ENCODE data around the gene SLC25A26.
"Not testable (repeated sequence)": the region's sequence is repeated elsewhere in the genome, so short reads cannot be mapped to it uniquely, and the experiment has no call there.

SLC25A26 gene

DNA sequence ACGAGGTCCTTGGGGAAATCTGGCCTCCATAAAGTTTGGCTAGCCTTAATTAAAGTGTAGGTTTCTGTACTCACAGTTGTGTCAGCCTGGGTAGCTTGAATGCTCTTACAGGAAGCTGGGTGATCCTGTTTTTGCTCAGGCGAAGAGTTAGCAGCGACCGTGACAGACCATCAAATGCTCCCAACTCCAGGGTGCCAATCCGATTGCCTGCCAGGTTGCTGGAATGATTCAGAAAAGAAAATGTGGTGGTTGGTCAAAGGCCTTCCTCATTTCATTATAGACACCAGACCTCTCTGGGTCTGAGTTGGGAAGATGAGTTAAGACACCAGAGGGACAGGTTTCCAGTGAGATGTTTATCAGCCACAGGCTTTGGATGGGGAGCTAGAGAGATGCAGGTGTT is 194.0 kb downstream of the SLC25A26 start:
- no peak for DNase-seq

- no peak for DNase-seq
Measured at GRCh38 chr3:66415867-66416428, 195.1 kb downstream of the SLC25A26 start.

DNA sequence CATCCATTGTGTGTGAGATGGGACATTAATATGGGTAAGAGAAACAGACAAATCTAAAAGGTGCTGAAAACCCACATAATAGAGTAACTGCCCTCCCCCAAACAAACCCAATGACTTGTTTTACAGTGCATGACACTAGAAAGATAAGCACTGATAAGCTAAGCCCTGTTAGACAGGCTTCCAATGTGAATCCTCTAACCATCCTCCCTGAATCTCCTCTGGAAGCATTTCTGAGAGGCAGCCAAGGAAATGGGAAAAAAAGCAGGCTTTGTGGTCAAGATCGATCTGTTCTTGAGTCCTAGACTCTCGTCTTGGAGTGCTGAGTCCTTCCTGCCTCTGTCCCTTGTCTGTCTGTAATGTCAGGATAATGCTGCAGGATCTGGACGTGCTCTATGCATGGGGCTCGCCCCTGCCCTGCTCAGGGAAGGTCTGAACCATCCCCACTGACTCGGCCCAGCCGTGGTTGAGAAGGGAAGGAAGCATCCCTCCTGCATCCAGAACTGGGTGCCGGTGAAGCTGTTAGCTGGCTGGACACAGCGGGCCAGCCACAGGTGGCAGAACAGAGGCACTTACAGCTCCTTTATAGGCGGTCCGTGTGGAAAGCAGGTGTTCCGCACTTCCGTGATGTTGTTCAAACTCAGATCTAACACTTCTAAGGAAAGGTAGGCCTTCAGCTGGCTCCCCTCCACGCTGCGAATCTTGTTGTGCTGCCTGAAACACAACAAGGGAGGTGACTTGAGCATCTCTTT is 195.9 kb downstream of the SLC25A26 start:
- no peak for DNase-seq

- DNase-seq = no peak
Measured at GRCh38 chr3:66418475-66418931, 197.7 kb downstream of the SLC25A26 start.

- DNase-seq = no peak
Measured at GRCh38 chr3:66419036-66419435, 198.2 kb downstream of the SLC25A26 start.

GRCh38 chr3:66421144-66421543 is 200.3 kb downstream of the SLC25A26 start:
- not testable (repeated sequence) for DNase-seq

DNA sequence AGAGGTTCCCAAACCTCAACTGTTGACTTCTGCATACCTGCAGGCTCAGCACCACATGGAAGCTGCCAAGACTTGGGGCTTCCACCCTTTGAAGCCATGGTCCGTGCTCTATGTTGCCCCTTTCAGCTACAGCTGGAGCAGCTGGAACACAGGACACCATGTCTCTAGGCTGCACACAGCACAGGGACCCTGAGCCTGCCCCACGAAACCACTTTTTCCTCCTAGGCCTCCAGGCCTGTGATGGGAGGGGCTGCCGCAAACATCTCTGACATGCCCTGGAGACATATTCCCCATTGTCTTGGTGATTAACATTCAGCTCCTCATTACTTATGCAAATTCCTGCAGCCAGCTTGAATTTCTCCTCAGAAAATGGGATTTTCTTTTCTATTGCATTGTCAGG is 201.1 kb downstream of the SLC25A26 start:
- not testable (repeated sequence) for DNase-seq

- no peak for DNase-seq
Measured at GRCh38 chr3:66423791-66424190, 203.0 kb downstream of the SLC25A26 start.

DNA sequence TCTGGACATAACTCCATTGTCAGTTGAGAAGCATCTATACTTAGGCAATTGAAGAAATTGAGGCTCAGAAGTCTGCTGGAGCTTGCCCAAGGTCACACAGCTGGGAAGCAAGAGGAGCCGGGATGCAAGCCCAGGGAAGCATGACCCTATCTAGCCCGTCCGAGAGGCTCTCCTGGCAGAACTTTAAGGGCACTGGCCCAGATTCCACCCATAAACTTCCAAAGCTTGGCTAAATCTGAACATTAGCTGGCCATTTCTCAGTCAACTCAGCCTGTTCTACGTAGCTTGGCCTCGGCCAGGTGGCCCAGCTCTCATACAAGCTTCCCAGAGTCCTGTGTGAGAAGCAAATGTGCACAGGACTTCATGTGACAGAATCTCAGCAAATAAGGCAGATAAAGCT is 204.2 kb downstream of the SLC25A26 start:
- DNase-seq = no peak

DNA sequence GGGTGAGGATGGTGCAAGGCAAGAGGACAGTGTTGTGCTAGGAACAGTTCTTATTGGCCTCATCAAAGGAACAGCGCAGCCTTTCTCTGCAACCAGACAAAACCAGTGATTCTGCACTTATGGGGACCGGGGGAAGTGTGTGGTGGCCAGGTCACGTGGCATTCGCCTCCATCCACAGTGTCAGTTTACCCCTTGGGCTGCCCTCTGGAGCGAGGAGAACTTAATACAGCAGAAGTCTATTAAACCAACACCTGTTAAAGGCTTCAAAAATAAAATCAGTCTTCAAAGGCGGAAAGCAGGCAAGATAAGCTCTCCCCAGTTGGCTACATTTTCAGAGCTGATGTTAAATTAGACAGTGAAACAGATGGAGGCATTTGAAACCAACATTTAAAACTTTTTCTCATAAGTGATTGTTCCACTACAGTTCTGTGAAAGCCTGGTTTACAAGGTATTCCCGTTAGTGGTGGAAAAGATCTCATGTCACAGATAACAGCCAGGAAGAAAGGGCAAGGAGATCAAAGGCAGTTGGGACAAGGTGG is 204.8 kb downstream of the SLC25A26 start:
- no peak for DNase-seq

DNA sequence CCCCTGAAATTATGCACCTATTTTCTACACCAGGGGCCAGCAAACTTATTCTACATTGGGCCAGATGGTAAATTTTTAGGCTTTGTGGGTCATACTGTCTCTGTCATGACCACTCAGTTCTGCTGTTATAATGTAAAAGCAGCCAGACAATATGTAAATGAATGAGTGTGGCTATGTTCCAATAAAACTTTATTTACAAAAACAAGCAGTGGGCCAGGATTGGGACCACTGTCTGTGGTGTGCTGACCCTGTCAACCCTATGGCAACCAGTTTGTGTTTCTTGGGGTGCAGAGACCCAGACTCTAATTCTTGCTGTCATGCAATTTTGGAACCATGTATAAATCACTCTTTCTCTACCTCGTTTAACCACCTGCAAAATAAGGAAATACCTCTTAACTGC is 205.3 kb downstream of the SLC25A26 start:
- DNase-seq = no peak

- no peak for DNase-seq
Measured at GRCh38 chr3:66427352-66427751, 206.6 kb downstream of the SLC25A26 start.

- no peak for DNase-seq
Measured at GRCh38 chr3:66427951-66428474, 207.2 kb downstream of the SLC25A26 start.

All from RPMI8226 (cell line).